ENCODE data around the gene RIMS4. TPM values are rescaled to one million over a fixed set of nuclear protein-coding genes. Genes with fewer than 3 reads are reported as not detected.

Gene RIMS4
- total and polyA plus RNA-seq, 2 of the 8 experiments (the other 6 are each of a cell fraction or from before 2014, with no cell fraction given), result 13.3 to 44.2 TPM

DNA sequence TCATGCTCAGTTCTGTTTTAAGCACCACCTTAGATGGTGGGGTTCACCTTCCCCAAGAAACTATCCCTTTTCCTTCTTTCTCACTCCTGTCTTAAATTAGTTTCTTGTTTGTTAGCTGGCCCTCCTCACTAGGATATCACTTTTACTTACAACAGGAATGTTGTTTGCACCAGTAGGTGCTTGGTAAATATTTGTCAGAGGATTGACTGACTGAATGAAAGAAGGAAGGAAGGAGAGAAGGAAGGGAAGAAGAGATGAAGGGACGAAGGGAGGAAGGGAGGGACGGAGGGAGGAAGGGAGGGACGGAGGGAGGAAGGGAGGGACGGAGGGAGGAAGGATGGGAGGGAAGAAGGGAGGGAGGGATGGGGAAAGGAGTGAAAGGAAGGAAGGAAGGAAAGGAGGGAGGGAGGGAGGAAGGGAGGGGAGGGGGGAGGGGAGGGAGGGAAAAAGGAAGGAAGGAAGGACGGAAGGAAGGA, 65.2 kb downstream of the RIMS4 start (continued):
- TF ChIP-seq, protein P1, sequence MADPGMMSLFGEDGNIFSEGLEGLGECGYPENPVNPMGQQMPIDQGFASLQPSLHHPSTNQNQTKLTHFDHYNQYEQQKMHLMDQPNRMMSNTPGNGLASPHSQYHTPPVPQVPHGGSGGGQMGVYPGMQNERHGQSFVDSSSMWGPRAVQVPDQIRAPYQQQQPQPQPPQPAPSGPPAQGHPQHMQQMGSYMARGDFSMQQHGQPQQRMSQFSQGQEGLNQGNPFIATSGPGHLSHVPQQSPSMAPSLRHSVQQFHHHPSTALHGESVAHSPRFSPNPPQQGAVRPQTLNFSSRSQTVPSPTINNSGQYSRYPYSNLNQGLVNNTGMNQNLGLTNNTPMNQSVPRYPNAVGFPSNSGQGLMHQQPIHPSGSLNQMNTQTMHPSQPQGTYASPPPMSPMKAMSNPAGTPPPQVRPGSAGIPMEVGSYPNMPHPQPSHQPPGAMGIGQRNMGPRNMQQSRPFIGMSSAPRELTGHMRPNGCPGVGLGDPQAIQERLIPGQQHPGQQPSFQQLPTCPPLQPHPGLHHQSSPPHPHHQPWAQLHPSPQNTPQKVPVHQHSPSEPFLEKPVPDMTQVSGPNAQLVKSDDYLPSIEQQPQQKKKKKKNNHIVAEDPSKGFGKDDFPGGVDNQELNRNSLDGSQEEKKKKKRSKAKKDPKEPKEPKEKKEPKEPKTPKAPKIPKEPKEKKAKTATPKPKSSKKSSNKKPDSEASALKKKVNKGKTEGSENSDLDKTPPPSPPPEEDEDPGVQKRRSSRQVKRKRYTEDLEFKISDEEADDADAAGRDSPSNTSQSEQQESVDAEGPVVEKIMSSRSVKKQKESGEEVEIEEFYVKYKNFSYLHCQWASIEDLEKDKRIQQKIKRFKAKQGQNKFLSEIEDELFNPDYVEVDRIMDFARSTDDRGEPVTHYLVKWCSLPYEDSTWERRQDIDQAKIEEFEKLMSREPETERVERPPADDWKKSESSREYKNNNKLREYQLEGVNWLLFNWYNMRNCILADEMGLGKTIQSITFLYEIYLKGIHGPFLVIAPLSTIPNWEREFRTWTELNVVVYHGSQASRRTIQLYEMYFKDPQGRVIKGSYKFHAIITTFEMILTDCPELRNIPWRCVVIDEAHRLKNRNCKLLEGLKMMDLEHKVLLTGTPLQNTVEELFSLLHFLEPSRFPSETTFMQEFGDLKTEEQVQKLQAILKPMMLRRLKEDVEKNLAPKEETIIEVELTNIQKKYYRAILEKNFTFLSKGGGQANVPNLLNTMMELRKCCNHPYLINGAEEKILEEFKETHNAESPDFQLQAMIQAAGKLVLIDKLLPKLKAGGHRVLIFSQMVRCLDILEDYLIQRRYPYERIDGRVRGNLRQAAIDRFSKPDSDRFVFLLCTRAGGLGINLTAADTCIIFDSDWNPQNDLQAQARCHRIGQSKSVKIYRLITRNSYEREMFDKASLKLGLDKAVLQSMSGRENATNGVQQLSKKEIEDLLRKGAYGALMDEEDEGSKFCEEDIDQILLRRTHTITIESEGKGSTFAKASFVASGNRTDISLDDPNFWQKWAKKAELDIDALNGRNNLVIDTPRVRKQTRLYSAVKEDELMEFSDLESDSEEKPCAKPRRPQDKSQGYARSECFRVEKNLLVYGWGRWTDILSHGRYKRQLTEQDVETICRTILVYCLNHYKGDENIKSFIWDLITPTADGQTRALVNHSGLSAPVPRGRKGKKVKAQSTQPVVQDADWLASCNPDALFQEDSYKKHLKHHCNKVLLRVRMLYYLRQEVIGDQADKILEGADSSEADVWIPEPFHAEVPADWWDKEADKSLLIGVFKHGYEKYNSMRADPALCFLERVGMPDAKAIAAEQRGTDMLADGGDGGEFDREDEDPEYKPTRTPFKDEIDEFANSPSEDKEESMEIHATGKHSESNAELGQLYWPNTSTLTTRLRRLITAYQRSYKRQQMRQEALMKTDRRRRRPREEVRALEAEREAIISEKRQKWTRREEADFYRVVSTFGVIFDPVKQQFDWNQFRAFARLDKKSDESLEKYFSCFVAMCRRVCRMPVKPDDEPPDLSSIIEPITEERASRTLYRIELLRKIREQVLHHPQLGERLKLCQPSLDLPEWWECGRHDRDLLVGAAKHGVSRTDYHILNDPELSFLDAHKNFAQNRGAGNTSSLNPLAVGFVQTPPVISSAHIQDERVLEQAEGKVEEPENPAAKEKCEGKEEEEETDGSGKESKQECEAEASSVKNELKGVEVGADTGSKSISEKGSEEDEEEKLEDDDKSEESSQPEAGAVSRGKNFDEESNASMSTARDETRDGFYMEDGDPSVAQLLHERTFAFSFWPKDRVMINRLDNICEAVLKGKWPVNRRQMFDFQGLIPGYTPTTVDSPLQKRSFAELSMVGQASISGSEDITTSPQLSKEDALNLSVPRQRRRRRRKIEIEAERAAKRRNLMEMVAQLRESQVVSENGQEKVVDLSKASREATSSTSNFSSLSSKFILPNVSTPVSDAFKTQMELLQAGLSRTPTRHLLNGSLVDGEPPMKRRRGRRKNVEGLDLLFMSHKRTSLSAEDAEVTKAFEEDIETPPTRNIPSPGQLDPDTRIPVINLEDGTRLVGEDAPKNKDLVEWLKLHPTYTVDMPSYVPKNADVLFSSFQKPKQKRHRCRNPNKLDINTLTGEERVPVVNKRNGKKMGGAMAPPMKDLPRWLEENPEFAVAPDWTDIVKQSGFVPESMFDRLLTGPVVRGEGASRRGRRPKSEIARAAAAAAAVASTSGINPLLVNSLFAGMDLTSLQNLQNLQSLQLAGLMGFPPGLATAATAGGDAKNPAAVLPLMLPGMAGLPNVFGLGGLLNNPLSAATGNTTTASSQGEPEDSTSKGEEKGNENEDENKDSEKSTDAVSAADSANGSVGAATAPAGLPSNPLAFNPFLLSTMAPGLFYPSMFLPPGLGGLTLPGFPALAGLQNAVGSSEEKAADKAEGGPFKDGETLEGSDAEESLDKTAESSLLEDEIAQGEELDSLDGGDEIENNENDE (IDR thresholded peaks at IDR 0.05; ENCODE audit: insufficient replicate concordance, low read length), result no peak
- TF ChIP-seq NANOG (IDR thresholded peaks at IDR 0.05; ENCODE audit: insufficient read depth, low read depth, low read length, poor library complexity, severe bottlenecking) (no peak), BCL11A (IDR thresholded peaks at IDR 0.05; ENCODE audit: low read depth in 2 of 2, low read length in 2 of 2) (no peak), KDM5A (IDR thresholded peaks at IDR 0.05; ENCODE audit: low read length) (no peak), CBX5 (IDR thresholded peaks at IDR 0.05; ENCODE audit: low read depth, low read length) (no peak), RBBP5 (IDR thresholded peaks at IDR 0.05; ENCODE audit: borderline replicate concordance, low read depth, low read length) (no peak), TAF7 (optimal IDR thresholded peaks at IDR 0.05; ENCODE audit: borderline replicate concordance, low read depth, low read length) (no peak), POU5F1 (IDR thresholded peaks at IDR 0.05; ENCODE audit: low read depth, low read length) (no peak), SIN3A (conservative IDR thresholded peaks at IDR 0.05 in 1 of 2, IDR thresholded peaks at IDR 0.05 in 1 of 2; ENCODE audit: low read depth in 1 of 2, low read length in 2 of 2) (no peak), RAD21 (IDR thresholded peaks at IDR 0.05 in 1 of 2, conservative IDR thresholded peaks at IDR 0.05 in 1 of 2; ENCODE audit: low read depth in 2 of 2, low read length in 2 of 2) (no peak), POLR2AphosphoS5 (IDR thresholded peaks at IDR 0.05; ENCODE audit: low read depth, low read length) (no peak)

Data from H1 (cell line).